ENCODE data around the gene NFATC3.

DNA sequence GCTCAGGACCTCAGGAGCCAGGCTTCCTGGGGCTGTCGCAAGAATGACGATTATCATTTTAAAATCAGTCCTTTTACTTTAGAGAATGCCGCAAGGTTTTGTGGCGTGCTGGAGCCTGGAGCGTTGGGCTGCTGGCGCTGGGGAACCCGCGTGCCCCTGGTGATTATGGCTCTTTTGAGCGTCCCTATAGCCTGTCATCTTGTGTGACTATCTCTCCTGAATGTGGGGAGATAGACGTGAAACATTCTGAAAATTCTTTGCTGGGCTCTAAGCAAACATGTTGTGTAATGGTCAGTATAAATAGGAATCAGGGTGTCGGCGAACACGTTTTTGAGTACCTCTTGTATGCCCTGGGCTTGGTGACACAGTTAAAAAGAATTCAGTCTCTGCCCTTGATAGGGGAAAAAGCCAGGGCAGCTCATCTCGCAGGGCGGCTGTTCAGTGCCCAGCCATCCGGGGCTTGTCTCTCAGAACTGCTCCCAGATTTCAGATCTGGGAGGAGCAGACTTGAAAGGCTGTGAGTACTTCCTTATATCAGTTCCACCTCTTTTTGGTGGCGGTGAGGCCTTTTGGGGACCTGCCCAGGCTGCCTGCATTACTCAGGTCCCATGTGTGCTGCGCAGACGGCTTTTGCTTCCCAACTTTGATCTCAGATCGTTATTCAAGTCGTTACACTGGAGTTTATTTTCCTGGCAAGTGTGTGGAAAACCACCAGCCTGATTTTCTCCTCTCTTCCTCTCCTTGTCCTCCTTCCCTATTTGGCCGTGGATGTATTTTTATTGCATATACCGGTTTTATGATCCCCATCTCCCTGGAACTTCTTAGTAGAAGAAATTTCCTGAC, 180.1 kb downstream of the NFATC3 start:
- TF ChIP-seq EP300 (IDR thresholded peaks at IDR 0.05) (no peak), POLR2AphosphoS5 (IDR thresholded peaks at IDR 0.05) (peak; percentile 1 to 38 (median 26)), POLR2A (IDR thresholded peaks at IDR 0.05) (no peak)
- TF ChIP-seq, protein P1, sequence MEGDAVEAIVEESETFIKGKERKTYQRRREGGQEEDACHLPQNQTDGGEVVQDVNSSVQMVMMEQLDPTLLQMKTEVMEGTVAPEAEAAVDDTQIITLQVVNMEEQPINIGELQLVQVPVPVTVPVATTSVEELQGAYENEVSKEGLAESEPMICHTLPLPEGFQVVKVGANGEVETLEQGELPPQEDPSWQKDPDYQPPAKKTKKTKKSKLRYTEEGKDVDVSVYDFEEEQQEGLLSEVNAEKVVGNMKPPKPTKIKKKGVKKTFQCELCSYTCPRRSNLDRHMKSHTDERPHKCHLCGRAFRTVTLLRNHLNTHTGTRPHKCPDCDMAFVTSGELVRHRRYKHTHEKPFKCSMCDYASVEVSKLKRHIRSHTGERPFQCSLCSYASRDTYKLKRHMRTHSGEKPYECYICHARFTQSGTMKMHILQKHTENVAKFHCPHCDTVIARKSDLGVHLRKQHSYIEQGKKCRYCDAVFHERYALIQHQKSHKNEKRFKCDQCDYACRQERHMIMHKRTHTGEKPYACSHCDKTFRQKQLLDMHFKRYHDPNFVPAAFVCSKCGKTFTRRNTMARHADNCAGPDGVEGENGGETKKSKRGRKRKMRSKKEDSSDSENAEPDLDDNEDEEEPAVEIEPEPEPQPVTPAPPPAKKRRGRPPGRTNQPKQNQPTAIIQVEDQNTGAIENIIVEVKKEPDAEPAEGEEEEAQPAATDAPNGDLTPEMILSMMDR (IDR thresholded peaks at IDR 0.05), result no peak
